B cell (primary cell): ENCODE measurements around the gene ZNF805. TPM values are rescaled to one million over a fixed set of nuclear protein-coding genes. Genes with fewer than 3 reads are reported as not detected.
"Not testable (repeated sequence)": the region's sequence is repeated elsewhere in the genome, so short reads cannot be mapped to it uniquely, and the experiment has no call there.

Experiments used
- ATAC-seq: fragments of 200-7000 bp; cut with Tn5 transposase; one replicate; pipeline ENCODE4 v1.10.0; 2021; ENCODE audit warnings: low read depth, mild to moderate bottlenecking, moderate number of reproducible peaks, moderate library complexity
- CTCF ChIA-PET: fragments of 350-600 bp; sonication (Branson Sonifier 250); formaldehyde crosslinking; loops from one replicate; lab custom pipeline; 2021; ENCODE audit warnings: antibody characterized with exemption, inconsistent platforms; lab: Charles Lee
- POLR2A ChIA-PET: fragments of 350-600 bp; sonication (Branson Sonifier 250); formaldehyde crosslinking; loops from one replicate; lab custom pipeline; 2021; ENCODE audit warnings: antibody characterized with exemption; lab: Charles Lee
- DNase-seq: peaks from one replicate; pipeline ENCODE4 v3.0.0; 2013
- H2AFZ ChIP-seq: 2 replicates; pipeline ENCODE4 v1.6.1; 2012; ENCODE audit warnings: mild to moderate bottlenecking, low read depth, low read length; ENCODE audit not compliant: insufficient read depth, poor library complexity, severe bottlenecking
- H3K27ac ChIP-seq, 2 donors: 1 replicate in 1 of 2; 2 replicates in 1 of 2; pipeline ENCODE4 v1.5.1; 2012 to 2013; ENCODE audit warnings: low read length in 2 of 2, mild to moderate bottlenecking in 2 of 2, moderate library complexity in 1 of 2
- H3K27me3 ChIP-seq, 4 experiments: fragments of 200-600 bp in 1 of 4; sonication (generic) in 1 of 4; replicated peaks in 1 of 4; 1 replicate in 2 of 4; 2 replicates in 2 of 4; pipeline versions ENCODE4 v1.6.1 to v1.7.0; 2013 to 2016; ENCODE audit warnings: low read length in 3 of 4, mild to moderate bottlenecking in 2 of 4, mixed read lengths in 1 of 4, moderate library complexity in 1 of 4; ENCODE audit not compliant: insufficient read depth in 4 of 4, control insufficient read depth in 3 of 4; ENCODE audit errors: control extremely low read depth in 1 of 4
- H3K36me3 ChIP-seq, 2 experiments: replicated peaks in 1 of 2; 1 replicate in 1 of 2; 2 replicates in 1 of 2; pipeline versions ENCODE4 v1.6.1 to v1.7.1; 2013; ENCODE audit warnings: low read length in 1 of 2; ENCODE audit not compliant: insufficient read depth in 2 of 2, control insufficient read depth in 1 of 2; ENCODE audit errors: control extremely low read depth in 1 of 2, extremely low read depth in 1 of 2
- H3K4me1 ChIP-seq, 2 donors: fragments of 200-600 bp in 1 of 2; sonication (generic) in 1 of 2; 1 replicate in 1 of 2; 2 replicates in 1 of 2; pipeline versions ENCODE4 v1.5.1 to v1.6.1; 2013 to 2017; ENCODE audit warnings: low read length in 2 of 2; ENCODE audit not compliant: control insufficient read depth in 2 of 2, insufficient read depth in 2 of 2
- H3K4me2 ChIP-seq: replicated peaks from 2 replicates; pipeline ENCODE3; 2012; ENCODE audit warnings: mild to moderate bottlenecking, low read depth, low read length; ENCODE audit not compliant: poor library complexity, severe bottlenecking
- H3K4me3 ChIP-seq, 5 experiments: fragments of 200-600 bp in 1 of 5; sonication (generic) in 1 of 5; 1 replicate in 3 of 5; 2 replicates in 2 of 5; pipeline versions ENCODE4 v1.5.1 to v1.7.0; 2011 to 2016; ENCODE audit warnings: low read length in 4 of 5, mild to moderate bottlenecking in 4 of 5, low read depth in 2 of 5, control low read depth in 1 of 5, moderate library complexity in 1 of 5; ENCODE audit not compliant: insufficient read depth in 1 of 5; ENCODE audit errors: control extremely low read depth in 1 of 5, extremely low read depth in 1 of 5
- H3K79me2 ChIP-seq: fragments of 200-600 bp; sonication (generic); one replicate; pipeline ENCODE4 v1.6.0; 2016; ENCODE audit warnings: low read length; ENCODE audit not compliant: control insufficient read depth, insufficient read depth
- H3K9ac ChIP-seq: fragments of 200-600 bp; sonication (generic); 2 replicates; pipeline ENCODE4 v1.6.1; 2017; ENCODE audit warnings: mild to moderate bottlenecking, low read length, moderate library complexity
- H3K9me3 ChIP-seq, 3 donors: one replicate each; pipeline versions ENCODE4 v1.6.1 to v1.7.1; 2013; ENCODE audit warnings: low read length in 2 of 3; ENCODE audit not compliant: control insufficient read depth in 2 of 3, insufficient read depth in 1 of 3; ENCODE audit errors: control extremely low read depth in 1 of 3
- H4K20me1 ChIP-seq: 2 replicates; pipeline ENCODE4 v1.6.0; 2012; ENCODE audit warnings: mild to moderate bottlenecking, low read length; ENCODE audit not compliant: insufficient read depth, control insufficient read depth, poor library complexity, severe bottlenecking
- H3K27ac Mint-ChIP-seq: one replicate; pipeline ENCODE4 v1.8.0; 2021; ENCODE audit warnings: mixed read lengths
- H3K27me3 Mint-ChIP-seq: one replicate; pipeline ENCODE4 v1.8.0; 2021; ENCODE audit warnings: mixed read lengths
- H3K4me1 Mint-ChIP-seq: one replicate; pipeline ENCODE4 v1.8.0; 2021; ENCODE audit warnings: mixed read lengths
- H3K4me3 Mint-ChIP-seq: one replicate; pipeline ENCODE4 v1.8.0; 2021; ENCODE audit warnings: mixed read lengths
- H3K9me3 Mint-ChIP-seq: one replicate; pipeline ENCODE4 v1.8.0; 2022; ENCODE audit warnings: mixed read lengths; ENCODE audit not compliant: insufficient read depth
- CTCF ChIP-seq: fragments of 200-600 bp; IDR thresholded peaks from one replicate; pipeline ENCODE4 v1.8.0; 2022; ENCODE audit warnings: antibody characterized with exemption, mild to moderate bottlenecking
- EZH2 ChIP-seq: IDR thresholded peaks from 2 replicates; pipeline ENCODE4 v1.6.1; 2012; ENCODE audit warnings: borderline replicate concordance, low read depth, mild to moderate bottlenecking, moderate library complexity, low read length; ENCODE audit not compliant: insufficient read depth, poor library complexity, severe bottlenecking
- WGBS: methylation state at CpG from one replicate; pipeline ENCODE4 v1.1.5; 2013; ENCODE audit warnings: missing lambda C conversion rate; ENCODE audit not compliant: insufficient coverage; 5-methylcytosine and 5-hydroxymethylcytosine counted together
- intact Hi-C: fragments of 100-400 bp; cut with micrococcal nuclease; formaldehyde crosslinking; loops from one replicate; pipeline ENCODE4 v1.10.0; 2022
- polyA plus RNA-seq: library from polyadenylated mRNA; depleted of rRNA; stranded (reverse); fragments of >200 nt; gene quantifications from 2 replicates; pipeline ENCODE4 v1.2.3, GENCODE V29; 2012
- total RNA-seq, 2 donors: library from RNA; stranded (reverse); fragments of 120-200 nt in 1 of 2; gene quantifications; 1 replicate in 1 of 2; 2 replicates in 1 of 2; pipeline versions ENCODE4 v1.2.3 to v1.2.4, GENCODE V29; 2013 to 2022

The ZNF805 gene
- total and polyA plus RNA-seq, 2 donors (not counting 1 experiment from before 2014, with no cell fraction given) = 1.9 to 20.0 TPM

DNA sequence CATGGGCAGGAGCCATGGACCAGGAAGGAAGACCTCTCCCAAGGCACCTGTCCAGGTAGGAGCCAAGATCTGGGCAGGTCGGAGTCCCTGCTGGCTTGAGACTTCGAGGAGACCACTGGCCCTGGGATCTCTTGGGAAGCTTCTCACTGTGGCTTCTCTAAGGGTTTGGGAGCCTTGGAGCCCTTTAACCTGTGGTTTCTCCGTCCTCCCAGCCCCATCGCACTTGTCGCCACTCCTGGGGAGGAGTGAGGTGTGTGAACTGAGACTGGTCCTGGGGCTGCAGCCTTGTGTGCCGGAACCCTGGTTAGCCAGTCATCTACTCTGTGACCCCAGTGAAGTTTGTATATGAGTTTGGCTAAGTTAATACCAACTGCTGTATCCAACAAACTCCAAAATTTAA, 8.2 kb downstream of the ZNF805 start:
- H3K36me3 ChIP-seq = peaks cover 15 to 68% of the 10 kb centered on the region in 2 experiments
- no peak overlapping the region for H2AFZ ChIP-seq
- Mint-ChIP-seq H3K9me3 (no peaks in the 10 kb centered on the region), H3K27me3 (no peaks in the 10 kb centered on the region), H3K4me1 (peaks cover 2% of the 10 kb centered on the region), H3K4me3 (no peak overlapping the region), H3K27ac (no peak overlapping the region)
- TF ChIP-seq EZH2 (no peak), CTCF (no peak)
- H3K4me1 ChIP-seq = no peaks in the 10 kb centered on the region
- no peaks in the 10 kb centered on the region for H4K20me1 ChIP-seq
- ChIA-PET CTCF (no interaction called here), POLR2A (no interaction called here)
- peaks cover 18% of the 10 kb centered on the region for H3K79me2 ChIP-seq
- WGBS = 93% methylated on average over 5 of the region's 6 CpGs
- H3K9me3 ChIP-seq = no peaks in the 10 kb centered on the region
- intact Hi-C loops = no loop called here
- H3K4me3 ChIP-seq = no peak overlapping the region
- no peaks in the 10 kb centered on the region for H3K27me3 ChIP-seq
- H3K9ac ChIP-seq = no peak overlapping the region
- DNase-seq (no peak), ATAC-seq (no peak)
- no peak overlapping the region for H3K4me2 ChIP-seq
- H3K27ac ChIP-seq = no peak overlapping the region

GRCh38 chr19:57249329-57249728, 8.9 kb downstream of the ZNF805 start:
- POLR2A ChIA-PET = no interaction called here

DNA sequence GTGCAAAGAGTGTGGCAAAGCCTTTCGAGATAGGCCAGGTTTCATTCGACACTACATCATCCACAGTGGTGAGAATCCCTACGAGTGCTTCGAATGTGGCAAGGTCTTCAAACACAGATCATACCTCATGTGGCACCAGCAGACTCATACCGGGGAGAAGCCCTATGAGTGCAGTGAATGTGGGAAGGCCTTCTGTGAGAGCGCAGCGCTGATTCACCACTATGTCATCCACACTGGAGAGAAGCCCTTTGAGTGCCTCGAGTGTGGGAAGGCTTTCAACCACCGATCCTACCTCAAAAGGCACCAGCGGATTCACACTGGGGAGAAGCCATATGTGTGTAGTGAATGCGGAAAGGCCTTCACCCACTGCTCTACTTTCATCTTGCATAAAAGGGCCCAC, 13.3 kb downstream of the ZNF805 start:
- H3K36me3 ChIP-seq = peaks cover 14 to 46% of the 10 kb centered on the region in 2 experiments
- DNase-seq, H3K4me2 ChIP-seq, H3K4me1 Mint-ChIP-seq, POLR2A ChIA-PET, H3K79me2 ChIP-seq, H3K9ac ChIP-seq, ATAC-seq, H3K27me3 Mint-ChIP-seq, H3K9me3 Mint-ChIP-seq, H3K4me1 ChIP-seq, H3K4me3 ChIP-seq, CTCF ChIA-PET, H3K9me3 ChIP-seq, H4K20me1 ChIP-seq, H3K4me3 Mint-ChIP-seq, H3K27ac ChIP-seq, H2AFZ ChIP-seq, H3K27me3 ChIP-seq, H3K27ac Mint-ChIP-seq, intact Hi-C loops: not testable (repeated sequence)
- 100% methylated on average over 1 of the region's 11 CpGs for WGBS

More at GRCh38 chr19:57249329-57249728, 8.9 kb downstream of the ZNF805 start:
- Histone ChIP-seq H3K4me2 (no peak overlapping the region), H3K79me2 (peaks cover 14% of the 10 kb centered on the region), H4K20me1 (no peaks in the 10 kb centered on the region), H3K27me3 (no peaks in the 10 kb centered on the region), H3K36me3 (peaks cover 15 to 70% of the 10 kb centered on the region in 2 experiments), H3K9me3 (no peaks in the 10 kb centered on the region), H3K9ac (no peak overlapping the region), H3K4me3 (no peak overlapping the region), H2AFZ (no peak overlapping the region), H3K4me1 (no peaks in the 10 kb centered on the region), H3K27ac (no peak overlapping the region)
- intact Hi-C loops = no loop called here
- ATAC-seq = no peak
- Mint-ChIP-seq H3K27ac (no peak overlapping the region), H3K4me1 (peaks cover 2% of the 10 kb centered on the region), H3K27me3 (no peaks in the 10 kb centered on the region), H3K9me3 (no peaks in the 10 kb centered on the region), H3K4me3 (no peak overlapping the region)
- no peak for TF ChIP-seq EZH2
- no peak for TF ChIP-seq CTCF
- DNase-seq = no peak
- CTCF ChIA-PET = no interaction called here
- WGBS = no CpG with 5 or more reads among the region's 1 CpG
